Lower lobe of right lung (tissue), 2 donors: ENCODE data around the gene CACNA1C. TPM values are rescaled to one million over a fixed set of nuclear protein-coding genes. Genes with fewer than 3 reads are reported as not detected.
"Not testable (repeated sequence)": the region's sequence is repeated elsewhere in the genome, so short reads cannot be mapped to it uniquely, and the experiment has no call there.

Source experiments
- ATAC-seq, 2 donors: fragments of 200-7000 bp; cut with Tn5 transposase; one replicate each; pipeline ENCODE4 v1.9.1; 2020 to 2022; ENCODE audit warnings: mild to moderate bottlenecking in 2 of 2, moderate library complexity in 2 of 2
- DNase-seq: peaks from one replicate; pipeline ENCODE4 v3.0.0-alpha.2; 2020
- H3K27ac ChIP-seq: fragments of 200-600 bp; one replicate; pipeline ENCODE4 v1.8.0; 2022
- H3K27me3 ChIP-seq: fragments of 200-600 bp; one replicate; pipeline ENCODE4 v1.8.0; 2022; ENCODE audit warnings: low read depth
- H3K36me3 ChIP-seq: fragments of 200-600 bp; one replicate; pipeline ENCODE4 v1.8.0; 2022; ENCODE audit warnings: mild to moderate bottlenecking
- H3K4me1 ChIP-seq: fragments of 200-600 bp; one replicate; pipeline ENCODE4 v1.8.0; 2022
- H3K4me3 ChIP-seq: fragments of 200-600 bp; one replicate; pipeline ENCODE4 v1.8.0; 2022; ENCODE audit warnings: mild to moderate bottlenecking
- H3K9me3 ChIP-seq: fragments of 200-600 bp; one replicate; pipeline ENCODE4 v1.8.0; 2022
- CTCF ChIP-seq: fragments of 200-600 bp; IDR thresholded peaks from one replicate; pipeline ENCODE4 v1.8.0; 2022; ENCODE audit warnings: antibody characterized with exemption, mild to moderate bottlenecking
- intact Hi-C: fragments of 100-400 bp; cut with DNase I; formaldehyde crosslinking; loops from one replicate; pipeline ENCODE4 v1.11.0; 2022
- total RNA-seq: library from RNA; stranded (reverse); fragmentation: NEBNext Ultra II Directional; extraction: Animal tissue kit (Norgen Biotek cat#: 25700); gene quantifications from one replicate; pipeline ENCODE4 v1.2.1, GENCODE V29; 2021
- donor health status: DM: no; HTN: yes; CAD: no; lungs with severe emphysema.

The CACNA1C gene
- total RNA-seq, 1 donor from 2014 or later, result 8.4 TPM

- no peak for TF ChIP-seq CTCF
- Histone ChIP-seq H3K27me3 (no peaks in the 10 kb centered on the region), H3K27ac (no peak overlapping the region), H3K36me3 (peaks cover 8% of the 10 kb centered on the region), H3K4me3 (no peak overlapping the region), H3K4me1 (no peaks in the 10 kb centered on the region), H3K9me3 (no peaks in the 10 kb centered on the region)
- DNase-seq (no peak), ATAC-seq (no peak)
- intact Hi-C loops, result no loop called here
These were observed 627.9 kb downstream of the CACNA1C start for GRCh38 chr12:2680676-2681039.

GRCh38 chr12:2681450-2682205 is 628.8 kb downstream of the CACNA1C start:
- Histone ChIP-seq H3K36me3 (peaks cover 8% of the 10 kb centered on the region), H3K4me1 (no peaks in the 10 kb centered on the region), H3K27ac (no peak overlapping the region), H3K27me3 (no peaks in the 10 kb centered on the region), H3K4me3 (no peak overlapping the region), H3K9me3 (no peaks in the 10 kb centered on the region)
- intact Hi-C loops, result no loop called here
- TF ChIP-seq CTCF, result no peak
- ATAC-seq, result no peak
- DNase-seq, result no peak

- Histone ChIP-seq H3K4me1 (no peaks in the 10 kb centered on the region), H3K36me3 (peaks cover 8% of the 10 kb centered on the region), H3K27ac (no peak overlapping the region), H3K27me3 (no peaks in the 10 kb centered on the region), H3K9me3 (no peaks in the 10 kb centered on the region), H3K4me3 (no peak overlapping the region)
- TF ChIP-seq CTCF, result peak; percentile 29
- ATAC-seq (no peak), DNase-seq (no peak)
- intact Hi-C loops, result no loop called here
These were observed 629.8 kb downstream of the CACNA1C start for GRCh38 chr12:2682296-2683251.

- no peaks in the 10 kb centered on the region for H3K27me3 ChIP-seq
- H3K4me3 ChIP-seq, result no peak overlapping the region
- intact Hi-C loops, result no loop called here
- H3K36me3 ChIP-seq, result peaks cover 5% of the 10 kb centered on the region
- no peaks in the 10 kb centered on the region for H3K9me3 ChIP-seq
- ATAC-seq, result no peak
- H3K27ac ChIP-seq, result no peak overlapping the region
- TF ChIP-seq CTCF, result no peak
- no peaks in the 10 kb centered on the region for H3K4me1 ChIP-seq
- no peak for DNase-seq
These were observed 630.7 kb downstream of the CACNA1C start for GRCh38 chr12:2683283-2684025.

GRCh38 chr12:2684026-2684325 is 631.2 kb downstream of the CACNA1C start:
- H3K27ac ChIP-seq, H3K9me3 ChIP-seq, intact Hi-C loops, ATAC-seq, H3K27me3 ChIP-seq, H3K4me3 ChIP-seq, H3K36me3 ChIP-seq, DNase-seq, H3K4me1 ChIP-seq: not testable (repeated sequence)

- ATAC-seq, result not testable (repeated sequence)
These were observed 633.0 kb downstream of the CACNA1C start for GRCh38 chr12:2685620-2686279.

More at GRCh38 chr12:2685620-2686279, 633.0 kb downstream of the CACNA1C start:
- H3K9me3 ChIP-seq, H3K36me3 ChIP-seq, H3K27ac ChIP-seq, DNase-seq, H3K4me1 ChIP-seq, H3K4me3 ChIP-seq, intact Hi-C loops, H3K27me3 ChIP-seq: not testable (repeated sequence)
